Lung (tissue), 12 donors: ENCODE measurements around the gene SESN1. TPM values are rescaled to one million over a fixed set of nuclear protein-coding genes. Genes with fewer than 3 reads are reported as not detected.
"Not testable (repeated sequence)": the region's sequence is repeated elsewhere in the genome, so short reads cannot be mapped to it uniquely, and the experiment has no call there.

Experiments used
- ATAC-seq: fragments of 200-7000 bp; cut with Tn5 transposase; one replicate; pipeline ENCODE4 v1.9.1; 2020; ENCODE audit warnings: moderate number of reproducible peaks; ENCODE audit not compliant: insufficient read depth, low FRiP score
- DNase-seq, 3 donors: peaks; one replicate each; pipeline ENCODE4 v3.0.0-alpha.2; 2013 to 2017
- H3K27ac ChIP-seq, 2 donors: one replicate each; pipeline ENCODE4 v1.5.1; 2013; ENCODE audit warnings: mild to moderate bottlenecking in 2 of 2, moderate library complexity in 2 of 2, control low read depth in 1 of 2, inconsistent platforms in 1 of 2, low read depth in 1 of 2, low read length in 1 of 2
- H3K27me3 ChIP-seq, 3 donors: one replicate each; pipeline ENCODE4 v1.5.1; 2013; ENCODE audit warnings: low read length in 2 of 3; ENCODE audit not compliant: control insufficient read depth in 3 of 3, insufficient read depth in 3 of 3
- H3K36me3 ChIP-seq, 4 donors: one replicate each; pipeline ENCODE4 v1.5.1; 2013; ENCODE audit warnings: low read length in 4 of 4, mild to moderate bottlenecking in 1 of 4, moderate library complexity in 1 of 4; ENCODE audit not compliant: control insufficient read depth in 4 of 4, insufficient read depth in 4 of 4
- H3K4me1 ChIP-seq, 5 donors: one replicate each; pipeline ENCODE4 v1.5.1; 2013; ENCODE audit warnings: low read length in 5 of 5, mild to moderate bottlenecking in 2 of 5, moderate library complexity in 1 of 5; ENCODE audit not compliant: control insufficient read depth in 5 of 5, insufficient read depth in 5 of 5
- H3K4me3 ChIP-seq: one replicate; pipeline ENCODE4 v1.5.1; 2013; ENCODE audit warnings: mild to moderate bottlenecking, control low read depth, moderate library complexity
- H3K9ac ChIP-seq, 2 donors: one replicate each; pipeline ENCODE4 v1.5.1; 2013; ENCODE audit warnings: low read length in 2 of 2, control low read depth in 1 of 2; ENCODE audit not compliant: insufficient read depth in 1 of 2
- H3K9me3 ChIP-seq, 4 donors: one replicate each; pipeline ENCODE4 v1.5.1; 2013; ENCODE audit warnings: low read length in 3 of 4, mild to moderate bottlenecking in 1 of 4, moderate library complexity in 1 of 4; ENCODE audit not compliant: control insufficient read depth in 4 of 4, insufficient read depth in 3 of 4
- CTCF ChIP-seq: IDR thresholded peaks from 2 replicates; pipeline ENCODE4 v1.5.1; 2012; ENCODE audit warnings: mild to moderate bottlenecking; ENCODE audit errors: control extremely low read depth, extremely low read depth
- WGBS, 2 donors: extraction: QIAGEN DNeasy Blood & Tissue Kit; methylation state at CpG; one replicate each; pipeline ENCODE4 v1.1.7; 2013; 5-methylcytosine and 5-hydroxymethylcytosine counted together
- polyA plus RNA-seq, 2 donors: library from polyadenylated mRNA; stranded (reverse); fragments of 200-250 nt; gene quantifications; one replicate each; pipeline ENCODE4 v1.2.1, GENCODE V29; 2013
- total RNA-seq, 2 donors: library from RNA; depleted of rRNA in 1 of 2; stranded (reverse); fragments of >200 nt in 1 of 2; gene quantifications; one replicate each; pipeline ENCODE4 v1.2.1, GENCODE V29; 2014 to 2021
- donor health status: control.
- donor health status: control.
- donor health status: Bipolar disorder and iron deficiency.
- donor health status: healthy.
- donor health status: DM: yes; HTN: yes; CAD: no.

The SESN1 gene
- total and polyA plus RNA-seq, 4 donors = 12.9 to 69.8 (median 21.0) TPM

- not testable (repeated sequence) for H3K4me1 ChIP-seq, H3K36me3 ChIP-seq, DNase-seq, H3K9me3 ChIP-seq, H3K27ac ChIP-seq, H3K9ac ChIP-seq, ATAC-seq, H3K27me3 ChIP-seq, H3K4me3 ChIP-seq
- 93 to 100% methylated on average over 1 of the region's 1 CpG for WGBS, 2 donors
Measured at GRCh38 chr6:109135600-109135999, 41.0 kb upstream of the SESN1 start.

- no peaks in the 10 kb centered on the region for H3K36me3 ChIP-seq
- H3K9me3 ChIP-seq = no peaks in the 10 kb centered on the region
- H3K27me3 ChIP-seq = no peaks in the 10 kb centered on the region
- WGBS, 2 donors = 93% methylated on average over 3 of the region's 3 CpGs
- ATAC-seq = no peak
- no peak for DNase-seq
- H3K4me1 ChIP-seq = peaks cover 0 to 10% (median 0%) of the 10 kb centered on the region in 5 donors
- no peak overlapping the region for H3K9ac ChIP-seq
- no peak overlapping the region for H3K4me3 ChIP-seq
- H3K27ac ChIP-seq = no peak overlapping the region
- no peak for TF ChIP-seq CTCF
Measured at GRCh38 chr6:109130065-109130464, 35.4 kb upstream of the SESN1 start.

GRCh38 chr6:109125504-109125903, 30.9 kb upstream of the SESN1 start:
- ATAC-seq = no peak
- H3K9me3 ChIP-seq = no peaks in the 10 kb centered on the region
- 82 to 94% methylated on average over 3 of the region's 3 CpGs for WGBS, 2 donors
- DNase-seq = no peak
- no peak overlapping the region for H3K27ac ChIP-seq
- no peak for TF ChIP-seq CTCF
- no peak overlapping the region for H3K4me3 ChIP-seq
- no peak overlapping the region for H3K9ac ChIP-seq
- no peaks in the 10 kb centered on the region for H3K27me3 ChIP-seq
- H3K36me3 ChIP-seq = no peaks in the 10 kb centered on the region
- peaks cover 0 to 26% (median 5%) of the 10 kb centered on the region in 5 donors for H3K4me1 ChIP-seq

GRCh38 chr6:109124219-109124618, 29.6 kb upstream of the SESN1 start:
- no peak for DNase-seq
- no peaks in the 10 kb centered on the region for H3K27me3 ChIP-seq
- no peaks in the 10 kb centered on the region for H3K9me3 ChIP-seq
- no peaks in the 10 kb centered on the region for H3K36me3 ChIP-seq
- no peak overlapping the region for H3K9ac ChIP-seq
- ATAC-seq = no peak
- no peak overlapping the region for H3K4me3 ChIP-seq
- no peak overlapping the region for H3K27ac ChIP-seq
- peaks cover 0 to 32% (median 5%) of the 10 kb centered on the region in 5 donors for H3K4me1 ChIP-seq
- 91 to 92% methylated on average over 2 of the region's 2 CpGs for WGBS, 2 donors
- TF ChIP-seq CTCF = no peak
